ENCODE data around the gene PADI6. TPM values are rescaled to one million over a fixed set of nuclear protein-coding genes. Genes with fewer than 3 reads are reported as not detected.

Gene PADI6
- total and polyA plus RNA-seq, 10 of the 15 experiments (the other 5 are each of a cell fraction or from before 2014, with no cell fraction given): not detected

- intact Hi-C loops (cut with micrococcal nuclease; ENCODE audit: unreplicated experiment): no loop called here
- H3K4me1 ChIP-seq (ENCODE audit: control insufficient read depth, insufficient read depth, low read length): no peaks in the 10 kb centered on the region
- H3K27me3 ChIP-seq (replicated peaks in 1 of 2; ENCODE audit: control insufficient read depth in 2 of 2, insufficient read depth in 2 of 2, low read length in 1 of 2): peaks cover 0 to 1% of the 10 kb centered on the region in 2 experiments; a peak in 1 of 4 replicates
- RAD21 ChIA-PET (ENCODE audit: unreplicated experiment): no interaction called here
- DNase-seq (ENCODE audit: low read depth, low spot score) (no peak), ATAC-seq (peak; percentile 48; the same call in 1 of the 3 replicates), FAIRE-seq (no peak)
- H2AFZ ChIP-seq (ENCODE audit: control insufficient read depth, low read depth, low read length): no peak overlapping the region
- POLR2A ChIA-PET: no interaction called here
- CTCF ChIA-PET: no interaction called here
- H3K9me3 ChIP-seq (replicated peaks; ENCODE audit: control insufficient read depth, insufficient read depth, low read length): no peaks in the 10 kb centered on the region
- H3K27ac ChIP-seq (ENCODE audit: control insufficient read depth, insufficient read depth): no peak overlapping the region
- TF ChIP-seq ELK1 (IDR thresholded peaks at IDR 0.05; ENCODE audit: low read depth, low read length) (no peak), PKNOX1 (IDR thresholded peaks at IDR 0.05) (no peak), CTCF (IDR thresholded peaks at IDR 0.05 in 2 of 3, conservative IDR thresholded peaks at IDR 0.05 in 1 of 3; ENCODE audit: control insufficient read depth in 2 of 3, extremely low read depth in 1 of 3, insufficient read depth in 1 of 3, low read depth in 3 of 3, low read length in 3 of 3) (peak; percentile 8 to 26 (median 24); a peak in 2 of 6 replicates), SMARCA5 (IDR thresholded peaks at IDR 0.05) (no peak), ETV6 (conservative IDR thresholded peaks at IDR 0.05 in 1 of 2, IDR thresholded peaks at IDR 0.05 in 1 of 2; ENCODE audit: borderline replicate concordance in 1 of 2, low read depth in 1 of 2) (no peak), NFXL1 (IDR thresholded peaks at IDR 0.05; ENCODE audit: borderline replicate concordance) (no peak), CREM (IDR thresholded peaks at IDR 0.05; ENCODE audit: low read depth) (no peak)
- H3K4me2 ChIP-seq (ENCODE audit: control insufficient read depth, insufficient read depth): no peak overlapping the region
- H4K20me1 ChIP-seq (ENCODE audit: control insufficient read depth, insufficient read depth): no peaks in the 10 kb centered on the region
- H3K9ac ChIP-seq (ENCODE audit: control insufficient read depth, insufficient read depth, low read length): no peak overlapping the region
- no peak overlapping the region for H3K4me3 ChIP-seq
- no TSS peak for BruUV-seq (replicated peaks)
- WGBS (ENCODE audit: insufficient coverage, insufficient replicate concordance, low lambda C conversion rate, missing lambda C conversion rate): 21% methylated on average over 2 of the region's 2 CpGs
- no peaks in the 10 kb centered on the region for H3K36me3 ChIP-seq (ENCODE audit: control insufficient read depth in 2 of 2, insufficient read depth in 2 of 2, low read length in 1 of 2)
- in situ Hi-C loops (cut with MboI): no loop called here
- SMC1A ChIA-PET (ENCODE audit: uncharacterized antibody, unreplicated experiment): no interaction called here
- no peaks in the 10 kb centered on the region for H3K79me2 ChIP-seq (ENCODE audit: control insufficient read depth, insufficient read depth, low read length)
Measured at GRCh38 chr1:17370618-17371017, 1.4 kb upstream of the PADI6 start.
